HepG2 (cell line): ENCODE results near the gene ZNF544. TPM values are rescaled to one million over a fixed set of nuclear protein-coding genes. Genes with fewer than 3 reads are reported as not detected.

Source experiments
- ARHGAP35 ChIP-seq: sonication (generic); formaldehyde crosslinking; IDR thresholded peaks from 2 replicates; pipeline ENCODE4 v1.9.0; 2022; ENCODE audit warnings: mild to moderate bottlenecking, inconsistent platforms, moderate library complexity, missing genetic modification reagents, borderline replicate concordance
- BHLHE40 ChIP-seq: IDR thresholded peaks from 2 replicates; pipeline ENCODE4 v1.6.1; 2011; ENCODE audit warnings: low read length, improper control_type of control experiment
- ETS1 ChIP-seq: sonication (generic); formaldehyde crosslinking; IDR thresholded peaks from 2 replicates; pipeline ENCODE4 v1.4.0; 2020; ENCODE audit warnings: missing genetic modification reagents
- FOXP1 ChIP-seq, 2 experiments: fragments of 450-650 bp in 1 of 2; IDR thresholded peaks; 2 replicates each; pipeline ENCODE4 v1.6.1; 2017 to 2018; ENCODE audit warnings: antibody characterized with exemption in 1 of 2
- GABPB1 ChIP-seq: IDR thresholded peaks from 2 replicates; pipeline ENCODE4 v1.6.1; 2016; ENCODE audit warnings: mild to moderate bottlenecking, missing genetic modification reagents, moderate library complexity, missing compliant biosample characterization
- HNRNPLL ChIP-seq: fragments of 200-400 bp; formaldehyde crosslinking; IDR thresholded peaks from 2 replicates; pipeline ENCODE4 v1.6.1; 2017; ENCODE audit warnings: mild to moderate bottlenecking, low read depth, low read length; ENCODE audit not compliant: poor library complexity, severe bottlenecking
- HOMEZ ChIP-seq: IDR thresholded peaks from 2 replicates; pipeline ENCODE4 v1.6.1; 2016; ENCODE audit warnings: low read depth
- PAF1 ChIP-seq: IDR thresholded peaks from 2 replicates; pipeline ENCODE4 v1.6.1; 2016; ENCODE audit warnings: missing genetic modification reagents, missing compliant biosample characterization
- SNAPC5 ChIP-seq: sonication (generic); formaldehyde crosslinking; IDR thresholded peaks from 2 replicates; pipeline ENCODE4 v1.8.1; 2023; ENCODE audit warnings: mild to moderate bottlenecking, missing genetic modification reagents, borderline replicate concordance
- TERF1 ChIP-seq: sonication (generic); formaldehyde crosslinking; IDR thresholded peaks from 2 replicates; pipeline ENCODE4 v1.8.0; 2022; ENCODE audit warnings: mild to moderate bottlenecking, missing genetic modification reagents, moderate library complexity
- TFE3 ChIP-seq: IDR thresholded peaks from 2 replicates; pipeline ENCODE4 v1.6.1; 2016
- TRIM22 ChIP-seq: fragments of 450-650 bp; IDR thresholded peaks from 2 replicates; pipeline ENCODE4 v1.6.1; 2017
- XBP1 ChIP-seq: sonication (generic); formaldehyde crosslinking; IDR thresholded peaks from 2 replicates; pipeline ENCODE4 v1.5.0; 2020; ENCODE audit warnings: missing genetic modification reagents
- YEATS4 ChIP-seq: sonication (generic); formaldehyde crosslinking; IDR thresholded peaks from 2 replicates; pipeline ENCODE4 v1.4.0; 2020; ENCODE audit warnings: missing genetic modification reagents, borderline replicate concordance
- ZBTB8A ChIP-seq: sonication (generic); formaldehyde crosslinking; IDR thresholded peaks from 2 replicates; pipeline ENCODE4 v1.4.0; 2020; ENCODE audit warnings: mild to moderate bottlenecking, low read depth, missing genetic modification reagents, borderline replicate concordance
- ZFP36 ChIP-seq: fragments of 150-350 bp; IDR thresholded peaks from 2 replicates; pipeline ENCODE4 v1.6.1; 2018; ENCODE audit warnings: borderline replicate concordance, low read length, low read depth; ENCODE audit not compliant: partially characterized antibody
- ZNF263 ChIP-seq: sonication (generic); formaldehyde crosslinking; IDR thresholded peaks from 2 replicates; pipeline ENCODE4 v1.4.0; 2020; ENCODE audit warnings: missing genetic modification reagents
- ZNF354B ChIP-seq: sonication (generic); formaldehyde crosslinking; IDR thresholded peaks from 2 replicates; pipeline ENCODE4 v1.8.0; 2022; ENCODE audit warnings: mild to moderate bottlenecking, missing genetic modification reagents
- ZNF605 ChIP-seq: sonication (generic); formaldehyde crosslinking; IDR thresholded peaks from 2 replicates; pipeline ENCODE4 v1.8.0; 2022; ENCODE audit warnings: mild to moderate bottlenecking, missing genetic modification reagents
- ZNF75D ChIP-seq: sonication (generic); formaldehyde crosslinking; IDR thresholded peaks from 2 replicates; pipeline ENCODE4 v1.8.1; 2023; ENCODE audit warnings: missing genetic modification reagents, mild to moderate bottlenecking, borderline replicate concordance
- polyA plus RNA-seq, 8 experiments: library from polyadenylated mRNA; depleted of rRNA in 3 of 8; stranded (reverse) in 7 of 8; unstranded in 1 of 8; fragments of >200 nt; fragmentation: Illumina TruSeq in 4 of 8; extraction: Trizol in 4 of 8; gene quantifications; 2 replicates each; pipeline versions ENCODE4 v1.2.1 to v1.2.3, GENCODE V29; 2011 to 2016; ENCODE audit warnings: low read depth in 4 of 8, missing spikeins in 1 of 8, mixed read lengths in 1 of 8; ENCODE audit not compliant: insufficient read depth in 1 of 8
- total RNA-seq, 5 experiments: library from RNA; depleted of rRNA; stranded (reverse); fragments of >200 nt; fragmentation: Illumina TruSeq; extraction: Trizol; gene quantifications; 2 replicates each; pipeline ENCODE4 v1.2.3, GENCODE V29; 2016; ENCODE audit warnings: low read depth in 1 of 5

ZNF544 gene
- total and polyA plus RNA-seq, 2 of the 13 experiments (the other 11 are each of a cell fraction or from before 2014, with no cell fraction given), result 13.1 to 17.0 TPM

- TF ChIP-seq ZNF75D (CRISPR knock-in tag) (no peak), ZNF354B (CRISPR knock-in tag) (no peak), GABPB1 (CRISPR knock-in tag) (peak; percentile 45; the same call in 1 of the 2 replicates), HNRNPLL (no peak), ZBTB8A (CRISPR knock-in tag) (no peak), SNAPC5 (CRISPR knock-in tag) (0 out of 2 replicates have a peak, but pooled peaks have one; percentile 14), ZNF605 (CRISPR knock-in tag) (peak; percentile 61; the same call in 1 of the 2 replicates), TRIM22 (no peak), BHLHE40 (no peak), HOMEZ (CRISPR knock-in tag) (no peak), ZNF263 (CRISPR knock-in tag) (peak; percentile 36), FOXP1 (IDR thresholded peaks at IDR 0.05) (no peak), FOXP1 (CRISPR knock-in tag; IDR thresholded peaks at IDR 0.05) (no peak), TFE3 (no peak; the same call in 1 of the 2 replicates), ARHGAP35 (CRISPR knock-in tag) (no peak), YEATS4 (CRISPR knock-in tag) (peak; percentile 93), XBP1 (CRISPR knock-in tag) (no peak), ZFP36 (no peak), TERF1 (CRISPR knock-in tag) (no peak), PAF1 (CRISPR knock-in tag) (no peak), ETS1 (0 out of 2 replicates have a peak, but pooled peaks have one; percentile 62)
These were observed 50.6 kb downstream of the ZNF544 start (continued) for GRCh38 chr19:58279042-58279924.
